SK-N-SH treated with all-trans-retinoic acid at 6 μM for 48 hours (cell line): ENCODE measurements around the gene ATP5MG.
"Not testable (repeated sequence)": the region's sequence is repeated elsewhere in the genome, so short reads cannot be mapped to it uniquely, and the experiment has no call there.

Experiments used
- ATAC-seq: fragments of 200-7000 bp; cut with Tn5 transposase; 3 replicates; pipeline ENCODE4 v1.9.1; 2020; ENCODE audit warnings: mild to moderate bottlenecking, moderate library complexity
- ARNTL ChIP-seq: fragments of 450-650 bp; formaldehyde crosslinking; IDR thresholded peaks from 2 replicates; pipeline ENCODE4 v1.5.0; 2020; ENCODE audit warnings: low read depth, mild to moderate bottlenecking, moderate library complexity, borderline replicate concordance
- BACH2 ChIP-seq: fragments of 250-450 bp; sonication (Bioruptor Pico); IDR thresholded peaks from 2 replicates; pipeline ENCODE4 v1.9.0; 2021; ENCODE audit warnings: mild to moderate bottlenecking, borderline replicate concordance
- CREB5 ChIP-seq: fragments of 250-450 bp; sonication (Bioruptor Pico); IDR thresholded peaks from 2 replicates; pipeline ENCODE4 v1.5.1; 2020; ENCODE audit warnings: low read depth, mild to moderate bottlenecking, moderate library complexity
- CSDC2 ChIP-seq: fragments of 250-450 bp; sonication (Bioruptor Pico); IDR thresholded peaks from 2 replicates; pipeline ENCODE4 v1.5.0; 2020; ENCODE audit warnings: mild to moderate bottlenecking, moderate library complexity
- CSRNP3 ChIP-seq: fragments of 250-450 bp; sonication (Bioruptor Pico); IDR thresholded peaks from 2 replicates; pipeline ENCODE4 v1.5.1; 2021; ENCODE audit warnings: mild to moderate bottlenecking, moderate library complexity
- ESRRG ChIP-seq: fragments of 250-450 bp; sonication (Bioruptor Pico); IDR thresholded peaks from 2 replicates; pipeline ENCODE4 v1.6.1; 2021; ENCODE audit warnings: mild to moderate bottlenecking
- ISL1 ChIP-seq: fragments of 250-450 bp; sonication (Bioruptor Pico); IDR thresholded peaks from 2 replicates; pipeline ENCODE4 v2.1.2; 2022; ENCODE audit warnings: mild to moderate bottlenecking, moderate library complexity
- OSR1 ChIP-seq: fragments of 250-450 bp; sonication (Bioruptor Pico); IDR thresholded peaks from 2 replicates; pipeline ENCODE4 v1.8.0; 2022; ENCODE audit warnings: moderate library complexity, mild to moderate bottlenecking, inconsistent platforms
- PATZ1 ChIP-seq: fragments of 250-450 bp; sonication (Bioruptor Pico); IDR thresholded peaks from 2 replicates; pipeline ENCODE4 v1.8.0; 2020; ENCODE audit warnings: mild to moderate bottlenecking, moderate library complexity, borderline replicate concordance
- PPARA ChIP-seq: fragments of 250-450 bp; sonication (Bioruptor Pico); IDR thresholded peaks from 2 replicates; pipeline ENCODE4 v1.5.0; 2020; ENCODE audit warnings: mild to moderate bottlenecking, borderline replicate concordance
- RARB ChIP-seq: fragments of 250-450 bp; sonication (Bioruptor Pico); IDR thresholded peaks from 2 replicates; pipeline ENCODE4 v1.8.0; 2021; ENCODE audit warnings: mild to moderate bottlenecking, moderate library complexity
- SNAI2 ChIP-seq: fragments of 250-450 bp; sonication (Bioruptor Pico); IDR thresholded peaks from 2 replicates; pipeline ENCODE4 v1.5.0; 2020; ENCODE audit warnings: mild to moderate bottlenecking, moderate library complexity
- TCF4 ChIP-seq: fragments of 250-450 bp; sonication (Bioruptor Pico); IDR thresholded peaks from 2 replicates; pipeline ENCODE4 v1.8.0; 2021; ENCODE audit warnings: mild to moderate bottlenecking, moderate library complexity, borderline replicate concordance
- TOX ChIP-seq: fragments of 250-450 bp; sonication (Bioruptor Pico); IDR thresholded peaks from 2 replicates; pipeline ENCODE4 v1.8.0; 2021; ENCODE audit warnings: mild to moderate bottlenecking, moderate library complexity, borderline replicate concordance
- TSHZ2 ChIP-seq: fragments of 250-450 bp; sonication (Bioruptor Pico); IDR thresholded peaks from 2 replicates; pipeline ENCODE4 v1.5.0; 2020; ENCODE audit warnings: mild to moderate bottlenecking, moderate library complexity
- ZC3H10 ChIP-seq: fragments of 250-450 bp; sonication (Bioruptor Pico); IDR thresholded peaks from 2 replicates; pipeline ENCODE4 v1.5.1; 2021; ENCODE audit warnings: mild to moderate bottlenecking, moderate library complexity
- ZFP3 ChIP-seq: fragments of 250-450 bp; sonication (Bioruptor Pico); IDR thresholded peaks from 2 replicates; pipeline ENCODE4 v1.5.0; 2020; ENCODE audit warnings: mild to moderate bottlenecking, moderate library complexity
- ZFP30 ChIP-seq: fragments of 450-650 bp; formaldehyde crosslinking; IDR thresholded peaks from 2 replicates; pipeline ENCODE4 v1.5.0; 2022; ENCODE audit warnings: mild to moderate bottlenecking, moderate library complexity
- ZNF565 ChIP-seq: fragments of 450-650 bp; formaldehyde crosslinking; conservative IDR thresholded peaks from 2 replicates; pipeline ENCODE4 v1.5.0; 2020; ENCODE audit warnings: low read depth, mild to moderate bottlenecking, moderate library complexity
- ZNF70 ChIP-seq: fragments of 450-650 bp; formaldehyde crosslinking; IDR thresholded peaks from 2 replicates; pipeline ENCODE4 v1.5.0; 2020; ENCODE audit warnings: mild to moderate bottlenecking, moderate library complexity
- ZNF8 ChIP-seq: fragments of 450-650 bp; formaldehyde crosslinking; IDR thresholded peaks from 2 replicates; pipeline ENCODE4 v1.5.0; 2020; ENCODE audit warnings: mild to moderate bottlenecking, moderate library complexity

ATP5MG gene

GRCh38 chr11:118416900-118417299 is 15.5 kb downstream of the ATP5MG start:
- ATAC-seq, result not testable (repeated sequence)
- TF ChIP-seq ZNF8, result peak; percentile 67

- TF ChIP-seq OSR1 (CRISPR knock-in tag), result no peak
- TF ChIP-seq ZC3H10 (CRISPR knock-in tag), result no peak
- TF ChIP-seq ZFP3 (CRISPR knock-in tag), result no peak
- no peak for TF ChIP-seq TSHZ2 (CRISPR knock-in tag)
- no peak for TF ChIP-seq TOX (CRISPR knock-in tag)
- no peak for TF ChIP-seq CREB5 (CRISPR knock-in tag)
- TF ChIP-seq ZNF565 (CRISPR knock-in tag), result no peak
- TF ChIP-seq CSRNP3 (CRISPR knock-in tag), result no peak
- TF ChIP-seq PPARA (CRISPR knock-in tag), result no peak
- TF ChIP-seq ARNTL, result no peak
- ATAC-seq, result no peak
Measured at GRCh38 chr11:118417801-118418200, 16.4 kb downstream of the ATP5MG start.

GRCh38 chr11:118418766-118419165 is 17.4 kb downstream of the ATP5MG start:
- ATAC-seq, result no peak
- TF ChIP-seq CSRNP3 (CRISPR knock-in tag) (no peak), OSR1 (CRISPR knock-in tag) (no peak), ARNTL (no peak), TCF4 (CRISPR knock-in tag) (no peak), ZFP30 (no peak), ISL1 (no peak), TSHZ2 (CRISPR knock-in tag) (no peak), ZNF70 (CRISPR knock-in tag) (no peak), ZNF8 (no peak), ZNF565 (CRISPR knock-in tag) (no peak), PPARA (CRISPR knock-in tag) (no peak), ZFP3 (CRISPR knock-in tag) (no peak), ZC3H10 (CRISPR knock-in tag) (no peak), ESRRG (CRISPR knock-in tag) (no peak)

- TF ChIP-seq ISL1 (no peak), ZFP30 (no peak), PATZ1 (CRISPR knock-in tag) (no peak), TCF4 (CRISPR knock-in tag) (no peak), OSR1 (CRISPR knock-in tag) (no peak), ZFP3 (CRISPR knock-in tag) (no peak), CSRNP3 (CRISPR knock-in tag) (no peak), ZNF565 (CRISPR knock-in tag) (no peak), BACH2 (CRISPR knock-in tag) (no peak), SNAI2 (CRISPR knock-in tag) (no peak), ZC3H10 (CRISPR knock-in tag) (no peak), ARNTL (no peak), ZNF70 (CRISPR knock-in tag) (no peak), RARB (no peak), ZNF8 (no peak), PPARA (CRISPR knock-in tag) (no peak), CSDC2 (CRISPR knock-in tag) (no peak), TOX (CRISPR knock-in tag) (no peak)
- 0 out of 3 replicates have a peak, but pooled peaks have one; percentile 21 for ATAC-seq
Measured at GRCh38 chr11:118427707-118428106, 26.3 kb downstream of the ATP5MG start.
